Measurements from ENCODE around the gene CCNO. TPM values are rescaled to one million over a fixed set of nuclear protein-coding genes. Genes with fewer than 3 reads are reported as not detected.
A peak's percentile ranks its signal among the peaks of the same experiment; 100 is the strongest.

The CCNO gene, protein sequence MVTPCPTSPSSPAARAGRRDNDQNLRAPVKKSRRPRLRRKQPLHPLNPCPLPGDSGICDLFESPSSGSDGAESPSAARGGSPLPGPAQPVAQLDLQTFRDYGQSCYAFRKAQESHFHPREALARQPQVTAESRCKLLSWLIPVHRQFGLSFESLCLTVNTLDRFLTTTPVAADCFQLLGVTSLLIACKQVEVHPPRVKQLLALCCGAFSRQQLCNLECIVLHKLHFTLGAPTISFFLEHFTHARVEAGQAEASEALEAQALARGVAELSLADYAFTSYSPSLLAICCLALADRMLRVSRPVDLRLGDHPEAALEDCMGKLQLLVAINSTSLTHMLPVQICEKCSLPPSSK
- total RNA-seq (2014; rRNA removed; shearing (Covaris generic)): 8.0 and 8.5 TPM in 2 replicates
- 18.6 and 20.3 TPM in 2 replicates for polyA plus RNA-seq (2014; cell fraction: nucleus; rRNA removed)

DNA sequence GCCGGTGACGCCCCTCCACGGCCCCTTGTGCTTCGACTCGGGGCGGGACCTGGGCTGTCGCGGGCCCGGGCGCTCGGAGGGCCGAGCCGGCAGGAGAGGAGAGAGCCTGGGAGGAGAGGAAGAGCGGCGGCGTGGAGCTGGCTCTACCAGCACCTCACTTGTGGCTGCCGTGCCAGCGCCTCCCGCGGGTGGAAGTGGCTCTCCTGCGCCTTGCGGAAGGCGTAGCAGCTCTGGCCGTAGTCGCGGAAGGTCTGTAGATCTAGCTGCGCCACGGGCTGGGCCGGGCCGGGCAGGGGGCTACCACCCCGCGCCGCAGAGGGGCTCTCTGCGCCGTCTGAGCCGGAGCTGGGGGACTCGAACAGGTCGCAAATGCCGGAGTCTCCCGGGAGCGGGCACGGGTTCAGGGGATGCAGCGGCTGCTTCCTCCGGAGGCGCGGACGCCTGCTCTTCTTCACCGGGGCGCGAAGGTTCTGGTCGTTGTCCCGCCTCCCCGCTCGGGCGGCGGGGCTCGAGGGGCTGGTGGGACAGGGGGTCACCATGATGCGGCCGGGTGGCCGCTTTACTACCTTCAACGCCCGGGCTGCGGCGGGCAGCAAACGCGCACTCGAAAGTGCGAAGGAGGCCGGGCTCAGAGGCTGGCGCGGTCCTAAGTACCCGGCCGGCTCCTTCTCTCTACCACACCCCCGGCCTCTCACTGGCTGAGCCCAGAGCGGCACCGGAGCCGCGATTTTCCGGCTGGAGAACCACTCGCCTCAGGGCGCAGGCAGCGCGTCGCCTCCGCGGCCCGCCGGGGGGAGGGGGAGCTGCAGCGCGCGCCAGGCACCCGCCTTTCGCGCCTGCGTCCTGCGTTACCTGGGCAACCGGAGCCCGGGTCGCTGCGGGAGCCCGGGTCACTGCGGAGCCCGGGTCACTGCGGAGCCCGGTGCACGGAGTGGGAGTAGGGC, at the start of gene CCNO:
CCNO (minus strand) TSS at position 624 of the 944 bp plus-strand sequence; CDS start at position 539, 85 bp downstream.
- peak; percentile 87 for DNase-seq (ENCODE audit: extremely low read depth, low read depth)

DNA sequence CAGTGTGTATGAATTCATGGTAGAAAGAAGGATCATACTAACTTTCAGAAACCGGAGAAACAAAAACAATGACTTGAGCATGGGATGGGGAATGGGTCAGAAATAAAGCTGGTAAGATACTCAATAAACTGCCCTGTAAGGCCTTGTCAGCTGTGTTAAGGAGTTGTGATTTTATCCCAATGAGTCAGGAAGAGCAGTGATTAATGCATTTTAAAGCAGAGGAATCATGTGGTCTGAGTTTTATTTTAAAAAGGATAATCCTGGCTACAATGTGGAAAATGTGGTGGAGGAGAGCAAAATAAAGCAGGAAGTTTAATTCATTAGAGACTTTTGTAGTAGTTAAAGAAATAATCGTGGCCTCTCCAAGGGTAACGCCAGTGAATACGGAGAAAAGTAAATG, 45.4 kb upstream of the CCNO start:
- DNase-seq (ENCODE audit: extremely low read depth, low read depth): no peak

DNA sequence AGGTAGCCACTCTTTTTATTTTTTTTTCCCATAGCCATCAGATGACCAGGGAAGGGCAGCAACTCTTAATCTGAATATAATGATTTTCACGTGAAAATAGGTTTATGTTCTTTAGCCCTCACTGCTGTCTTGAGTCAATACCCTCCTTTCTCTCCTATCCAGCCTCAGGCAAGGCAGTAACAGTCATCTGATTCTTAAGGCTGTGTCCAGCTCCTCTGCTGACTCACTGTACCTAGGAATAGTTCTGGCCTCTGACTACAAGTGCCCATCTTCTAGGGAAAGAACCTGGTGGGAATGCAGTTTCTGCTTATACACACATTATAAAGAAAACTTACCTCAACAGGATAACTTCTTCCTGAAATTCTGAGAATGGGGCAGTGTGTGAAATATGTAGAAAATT, 43.4 kb upstream of the CCNO start:
- DNase-seq (ENCODE audit: extremely low read depth, low read depth): no peak

DNA sequence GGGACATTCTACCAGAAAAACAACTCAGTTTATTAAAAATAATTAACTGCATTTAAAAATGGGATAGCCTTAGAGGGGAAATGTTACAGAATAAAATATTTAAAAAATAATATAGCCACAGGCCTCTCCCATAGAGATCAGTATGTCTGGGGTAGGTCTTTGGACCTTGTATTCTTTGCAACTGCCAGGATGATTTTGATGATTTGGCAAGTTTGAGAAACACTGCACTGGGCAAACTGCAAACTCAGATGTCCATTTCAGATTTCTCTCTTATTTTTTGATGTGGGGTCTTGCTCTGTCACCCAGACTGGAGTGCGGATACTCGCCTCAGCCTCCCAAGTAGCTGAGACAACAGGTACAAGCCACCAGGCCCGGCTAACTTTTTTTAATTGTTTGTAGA, 24.9 kb upstream of the CCNO start:
- DNase-seq (ENCODE audit: extremely low read depth, low read depth): no peak

DNA sequence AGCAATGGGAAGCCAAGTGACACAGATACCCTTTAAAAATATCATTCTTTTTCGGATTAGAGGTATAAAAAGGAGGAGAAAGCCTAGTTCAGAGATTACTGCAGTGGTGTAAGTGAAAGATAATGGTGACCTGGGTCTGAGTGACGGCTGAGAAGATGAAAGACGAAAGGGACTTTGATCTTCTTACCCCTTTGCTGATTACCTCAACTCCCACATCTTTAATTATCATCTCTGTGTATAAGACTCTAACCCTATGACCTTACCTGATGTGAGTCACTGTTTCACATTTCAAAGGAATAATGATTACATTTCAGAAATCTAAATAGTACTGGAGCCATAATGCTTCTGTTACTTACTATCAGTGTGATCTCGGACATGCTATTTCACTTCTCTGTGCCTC, 21.4 kb upstream of the CCNO start:
- DNase-seq (ENCODE audit: extremely low read depth, low read depth): no peak

DNA sequence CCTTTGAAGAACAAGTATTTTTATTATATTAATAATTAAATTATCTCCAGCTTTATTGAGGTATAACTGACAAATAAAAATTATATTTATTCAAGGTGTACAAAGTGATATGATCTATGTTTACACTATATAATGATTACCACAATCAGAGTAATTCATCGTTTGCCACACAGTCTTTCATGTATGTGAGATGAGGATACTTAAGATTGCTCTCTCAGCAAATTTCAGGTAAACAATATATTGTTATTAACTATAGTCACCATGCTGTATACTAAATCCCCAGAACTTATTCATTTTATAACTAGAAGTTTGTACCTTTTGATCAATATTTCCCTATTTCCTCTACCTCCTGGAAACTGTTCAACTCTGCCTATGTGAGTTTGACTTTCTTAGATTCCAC, 16.7 kb upstream of the CCNO start:
- no peak for DNase-seq (ENCODE audit: extremely low read depth, low read depth)

DNA sequence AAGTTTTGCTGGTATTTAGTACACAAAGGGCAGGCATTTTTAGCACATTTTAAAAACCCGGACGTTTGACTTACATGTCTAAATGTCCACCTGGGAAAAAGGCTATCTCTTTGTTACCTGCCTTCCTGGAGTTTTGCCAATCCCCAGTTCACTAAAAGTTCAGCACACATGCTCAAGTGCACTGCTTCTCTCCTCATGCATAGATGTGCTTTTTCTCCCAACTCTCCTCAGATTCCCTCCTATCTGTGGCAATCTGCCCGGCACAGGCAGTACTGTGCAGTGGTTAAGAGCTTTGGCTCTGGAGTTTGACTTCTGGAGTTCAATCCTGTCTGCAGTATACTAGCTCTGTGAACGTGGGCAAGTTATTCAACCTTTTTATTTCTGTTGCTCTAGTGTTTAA, 8.3 kb upstream of the CCNO start:
- no peak for DNase-seq (ENCODE audit: extremely low read depth, low read depth)

DNA sequence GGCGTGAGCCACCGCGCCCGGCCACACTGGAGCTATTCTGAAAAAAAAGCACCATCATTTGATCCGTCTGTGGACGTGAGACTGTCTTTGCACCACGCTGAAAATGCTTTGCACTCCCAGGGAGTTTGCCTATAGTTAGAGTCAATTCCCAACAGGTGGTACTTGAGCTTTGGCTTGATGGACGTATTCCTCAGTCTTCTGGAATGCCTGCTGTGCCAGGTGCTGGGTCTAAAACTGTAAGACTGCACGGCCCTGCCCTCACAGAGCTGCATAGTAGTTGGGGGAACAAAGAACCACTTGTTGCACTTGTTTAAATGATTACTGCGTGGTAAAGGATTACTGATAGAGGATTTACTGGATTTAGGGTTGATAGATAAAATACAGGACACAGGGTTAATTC, 3.4 kb upstream of the CCNO start:
- DNase-seq (ENCODE audit: extremely low read depth, low read depth): no peak

DNA sequence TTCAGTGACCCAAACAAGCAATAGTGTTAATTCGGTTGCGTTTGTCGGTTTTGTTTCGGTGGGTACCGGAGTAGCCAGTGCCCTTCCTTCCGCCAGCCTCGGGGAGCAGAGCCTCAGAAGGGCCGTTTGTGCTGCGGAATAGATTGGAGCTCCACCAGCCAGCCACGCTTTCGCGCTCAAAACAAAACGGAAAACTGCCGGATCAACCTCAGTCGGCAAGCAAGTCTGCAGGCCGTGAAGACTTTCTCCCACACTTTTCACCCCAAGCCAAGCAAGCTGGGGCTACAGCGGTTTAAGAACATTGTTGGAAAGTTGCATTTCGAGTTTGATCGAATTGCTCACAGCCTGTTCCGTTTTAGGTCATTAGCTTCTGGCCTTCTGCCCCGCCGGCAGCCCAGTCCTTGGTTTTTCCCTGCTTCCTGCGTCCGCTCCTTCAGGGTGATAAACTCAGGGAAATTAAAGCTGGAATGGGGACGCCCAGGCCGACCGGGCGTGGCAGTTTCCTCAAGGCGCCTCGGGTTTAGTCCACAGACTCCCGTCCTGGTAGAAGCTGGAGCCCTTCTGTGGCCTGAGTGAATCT, 803 bp upstream of the CCNO start:
- peak; percentile 7 for DNase-seq (ENCODE audit: extremely low read depth, low read depth)

DNA sequence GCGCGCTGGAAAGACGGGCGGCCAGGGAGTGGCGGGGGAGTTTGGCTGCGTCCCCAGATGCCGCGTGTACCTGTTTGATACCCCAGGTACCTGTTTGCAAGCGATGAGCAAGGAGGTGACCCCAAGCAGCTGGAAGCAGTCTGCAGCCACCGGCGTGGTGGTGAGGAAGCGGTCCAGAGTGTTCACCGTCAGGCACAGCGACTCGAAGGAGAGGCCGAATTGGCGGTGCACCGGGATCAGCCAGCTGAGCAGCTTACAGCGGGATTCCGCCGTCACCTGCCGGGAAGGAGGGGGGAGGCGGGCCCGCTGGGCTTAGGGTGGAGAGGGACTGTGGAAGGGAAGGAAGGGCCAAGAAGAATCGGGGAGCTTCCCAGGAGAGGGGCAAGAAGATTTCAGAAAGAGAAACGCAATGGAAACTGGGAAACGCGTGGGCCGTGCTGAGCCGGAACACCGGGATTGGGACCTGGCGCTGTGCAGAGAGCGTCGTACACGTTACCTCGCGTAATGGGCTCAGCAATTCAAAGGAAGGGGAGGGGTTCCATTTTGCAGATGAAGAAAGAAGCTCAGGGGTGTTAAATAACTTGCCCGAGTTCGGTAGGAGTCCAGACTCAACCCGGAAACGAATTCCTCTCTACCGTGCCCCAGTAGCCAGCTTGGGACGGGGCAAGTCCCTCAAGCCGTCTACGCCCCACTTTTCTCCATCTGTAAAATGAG, 980 bp downstream of the CCNO start:
- DNase-seq (ENCODE audit: extremely low read depth, low read depth): peak; percentile 23

DNA sequence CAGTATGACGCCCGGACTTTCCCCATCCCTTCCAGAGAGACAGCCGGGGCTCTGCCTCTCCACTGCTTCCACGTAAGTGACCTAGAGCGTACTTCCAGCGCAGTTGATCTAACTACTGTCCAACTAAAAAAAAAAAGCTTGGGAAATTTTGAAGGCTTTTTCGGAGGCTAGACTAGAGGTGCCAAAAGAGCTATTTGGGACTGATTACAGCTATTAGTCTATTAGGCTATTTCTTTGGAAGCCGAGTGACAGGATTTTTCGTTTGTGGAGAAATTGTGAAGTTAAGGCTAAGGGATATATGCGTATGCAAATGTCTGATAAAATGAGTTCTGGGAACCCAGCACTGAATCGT, 1.5 kb downstream of the CCNO start:
- DNase-seq (ENCODE audit: extremely low read depth, low read depth): no peak

DNA sequence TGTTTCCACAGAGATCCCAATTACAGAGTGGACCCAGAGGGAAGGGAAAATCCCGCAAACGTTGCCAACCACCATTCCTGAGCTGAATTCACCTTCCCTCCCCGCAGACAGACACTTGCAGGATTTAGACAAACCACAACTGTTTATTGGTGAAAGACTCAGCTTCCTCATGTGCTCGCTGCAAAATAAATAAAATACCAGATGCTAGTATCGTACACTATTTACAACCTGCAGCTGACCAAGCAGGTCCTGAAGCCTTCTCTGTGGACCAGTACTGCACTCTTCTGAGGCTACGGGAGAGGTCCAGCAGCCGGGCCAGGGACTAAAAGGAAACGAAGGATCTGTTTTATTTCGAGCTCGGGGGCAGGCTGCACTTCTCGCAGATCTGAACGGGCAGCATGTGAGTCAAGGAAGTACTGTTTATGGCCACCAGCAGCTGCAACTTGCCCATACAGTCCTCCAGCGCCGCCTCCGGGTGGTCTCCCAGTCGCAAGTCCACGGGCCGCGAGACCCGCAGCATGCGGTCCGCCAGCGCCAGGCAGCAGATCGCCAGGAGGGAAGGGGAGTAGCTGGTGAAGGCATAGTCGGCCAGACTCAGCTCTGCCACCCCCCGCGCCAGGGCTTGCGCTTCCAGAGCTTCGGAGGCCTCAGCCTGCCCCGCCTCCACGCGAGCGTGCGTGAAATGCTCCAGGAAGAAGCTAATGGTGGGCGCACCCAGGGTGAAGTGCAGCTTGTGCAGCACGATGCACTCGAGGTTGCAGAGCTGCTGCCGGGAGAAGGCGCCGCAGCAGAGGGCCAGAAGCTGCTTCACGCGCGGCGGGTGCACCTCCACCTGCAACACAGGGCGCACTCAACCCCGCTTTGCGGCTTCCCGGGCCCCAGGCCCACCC, 2.1 kb downstream of the CCNO start:
- DNase-seq (ENCODE audit: extremely low read depth, low read depth): no peak

DNA sequence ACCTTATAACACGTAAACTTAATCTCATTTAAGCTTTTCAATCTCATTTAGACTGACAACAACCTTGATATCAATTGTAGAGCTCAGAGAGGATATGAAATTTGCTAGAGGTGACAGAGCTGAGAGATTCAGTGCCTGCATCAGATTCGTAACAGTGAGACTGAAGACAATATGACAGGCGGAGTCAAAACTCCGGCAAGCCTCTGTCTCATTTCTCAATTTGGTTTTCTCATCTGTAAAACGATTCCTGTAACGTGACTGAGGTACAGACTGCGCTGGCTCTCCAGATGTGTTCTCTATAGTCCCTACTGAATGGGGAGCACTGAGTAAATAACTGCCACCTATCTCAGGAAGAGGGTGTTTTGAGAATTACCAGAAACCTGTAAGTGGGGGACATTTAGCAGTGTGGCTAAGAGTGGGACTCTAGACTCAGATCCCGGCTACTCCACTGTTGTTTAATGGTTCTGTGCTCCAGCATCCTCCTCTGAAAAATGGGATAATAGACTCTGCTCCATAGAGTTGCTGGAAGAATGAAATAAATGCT, 3.2 kb downstream of the CCNO start:
- no peak for DNase-seq (ENCODE audit: extremely low read depth, low read depth)

DNA sequence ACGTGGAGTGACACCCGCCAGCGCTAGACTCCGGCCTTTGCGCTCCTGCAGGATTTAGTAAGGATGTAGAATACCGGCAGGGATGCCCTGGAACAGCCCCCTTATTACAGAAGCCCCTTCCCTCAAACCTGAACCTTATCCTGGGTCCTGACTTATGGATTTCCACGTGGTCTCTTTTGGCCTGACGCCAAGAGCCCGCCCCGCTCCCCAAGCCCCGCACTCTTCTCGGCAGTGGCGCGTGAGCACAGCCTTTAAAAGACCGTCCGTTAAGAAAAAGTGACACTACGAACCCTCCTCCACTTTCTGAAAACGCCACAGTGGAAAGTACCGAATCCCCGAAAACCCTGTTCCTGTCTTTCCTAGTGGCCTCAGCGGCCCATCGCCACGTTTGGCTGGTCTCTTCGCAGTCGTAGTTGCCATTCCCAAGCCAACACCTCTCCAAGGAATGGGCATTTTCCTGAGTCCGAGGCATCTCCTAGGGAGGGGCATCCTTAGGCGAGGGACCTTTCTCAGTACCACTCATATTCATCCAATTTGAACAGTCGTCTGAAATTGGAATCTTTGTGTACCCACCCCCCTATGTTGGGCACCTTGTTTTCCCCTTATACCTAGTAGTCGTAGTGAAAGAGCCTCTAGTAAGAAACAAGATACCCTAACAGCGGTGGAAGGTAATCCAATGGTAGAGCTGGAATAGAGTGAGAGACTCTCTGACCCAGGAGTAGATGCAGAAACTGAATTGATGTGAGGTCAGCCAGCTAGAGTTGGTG, 5.6 kb downstream of the CCNO start:
- no peak for DNase-seq (ENCODE audit: extremely low read depth, low read depth)

DNA sequence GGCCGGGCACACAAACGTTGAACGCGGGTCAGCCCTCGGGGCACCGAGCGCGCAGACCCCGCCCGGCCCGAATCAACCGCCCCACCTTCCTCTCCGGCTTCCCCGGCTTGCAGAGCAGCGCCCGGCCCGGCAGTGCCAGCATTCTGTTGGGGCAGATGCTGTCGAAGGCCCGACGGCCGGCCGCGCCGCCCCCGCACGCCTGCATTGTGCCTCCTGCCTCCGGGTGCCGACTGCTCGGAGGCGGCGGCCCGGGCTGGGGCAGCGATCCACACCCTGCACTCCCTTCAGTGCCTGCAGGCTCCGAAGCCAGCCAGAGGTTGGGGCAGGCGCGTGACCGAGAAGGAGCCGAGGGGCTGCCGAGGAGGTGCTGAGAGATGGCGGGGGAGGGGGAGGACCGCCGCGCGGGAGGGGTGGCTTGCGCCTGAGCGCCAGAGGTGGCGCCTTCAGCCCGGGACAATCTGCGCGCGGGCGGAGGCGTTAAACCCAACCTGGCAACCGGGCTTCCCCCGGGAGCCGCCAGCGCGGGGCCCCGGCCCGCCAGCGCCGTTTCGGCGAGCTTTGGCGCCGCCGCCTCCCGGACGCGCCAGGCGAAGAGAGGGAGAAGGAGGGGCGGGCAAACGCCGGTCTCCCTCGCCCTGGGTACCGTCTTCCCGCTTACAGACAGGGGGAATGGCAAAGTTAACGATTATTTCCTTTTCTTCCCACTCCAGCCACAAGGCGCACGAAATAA, 6.3 kb downstream of the CCNO start, which contains the start of gene MCIDAS:
MCIDAS (minus strand) TSS at position 382 of the 730 bp plus-strand sequence; CDS start at position 205, 177 bp downstream.
- DNase-seq (ENCODE audit: extremely low read depth, low read depth): peak; percentile 74

DNA sequence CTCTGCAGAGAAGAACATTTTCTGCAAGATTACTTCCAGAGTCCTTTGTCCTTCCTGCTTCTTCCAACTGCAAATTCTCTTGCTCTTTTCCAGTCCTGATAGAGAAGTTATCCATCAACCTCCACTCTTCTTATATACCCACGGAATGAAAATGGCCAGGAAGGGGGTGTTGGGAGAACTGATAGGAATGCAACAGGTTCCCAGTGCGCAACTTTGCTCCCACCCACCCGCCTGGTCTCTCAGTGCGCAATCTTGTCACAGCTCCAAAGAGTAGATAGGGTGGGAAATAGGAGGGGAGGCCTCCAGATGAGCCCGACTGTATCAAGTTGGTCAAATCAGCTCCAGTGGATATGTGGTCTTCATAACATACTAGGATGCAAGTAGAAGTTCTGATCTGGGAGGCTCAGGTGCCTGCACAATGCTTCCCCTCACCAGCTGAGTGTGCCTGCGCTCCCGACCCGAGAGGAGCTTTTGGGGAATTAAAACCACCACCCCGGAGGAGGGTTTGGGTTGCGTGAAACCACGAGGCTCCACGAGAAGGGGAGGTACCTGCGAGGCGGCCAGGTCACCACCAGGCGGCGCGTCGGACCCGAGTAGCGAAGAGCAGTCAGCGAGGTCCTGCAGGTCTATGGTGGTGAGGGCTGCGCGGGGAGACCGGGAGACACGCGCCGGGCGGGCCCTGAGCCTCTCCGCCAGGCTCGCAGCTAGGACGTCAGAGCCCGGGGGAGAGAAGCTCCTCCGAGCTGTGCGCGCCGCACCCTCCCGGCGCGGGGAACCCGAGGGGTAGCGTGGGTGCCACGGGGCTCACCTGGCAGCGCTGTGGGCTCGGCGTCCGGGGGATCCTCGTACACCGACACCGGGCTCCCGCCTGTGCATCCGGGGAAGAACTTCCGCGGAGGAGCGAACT, 7.1 kb downstream of the CCNO start:
- DNase-seq (ENCODE audit: extremely low read depth, low read depth): peak; percentile 79

DNA sequence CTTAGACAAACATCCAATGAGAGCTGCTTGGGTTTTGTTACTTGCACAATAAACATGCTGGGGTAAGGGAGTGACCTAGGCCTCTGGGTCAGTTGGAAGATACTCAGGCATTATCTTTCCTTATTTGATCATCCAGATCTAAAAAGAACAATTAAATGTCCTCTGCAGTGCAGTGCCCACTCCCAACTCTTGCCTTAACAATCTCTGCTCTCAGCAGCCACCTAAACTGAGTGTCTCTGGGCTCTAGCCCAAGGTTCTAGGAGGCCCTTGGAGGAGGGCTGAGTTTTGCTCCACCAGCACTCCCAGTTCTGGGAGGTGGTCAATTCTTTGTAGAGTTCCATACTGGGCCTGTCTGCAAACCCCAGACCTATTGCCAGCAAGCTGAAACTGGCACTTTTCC, 8.1 kb downstream of the CCNO start:
- no peak for DNase-seq (ENCODE audit: extremely low read depth, low read depth)

All from NCI-H460 (cell line).